Measurements from ENCODE around the gene SKOR1.

SKOR1 gene

GRCh38 chr15:67794832-67795574 lies 30.3 kb upstream of the SKOR1 start:
- DNase-seq = no peak

GRCh38 chr15:67796196-67797127 lies 28.8 kb upstream of the SKOR1 start:
- DNase-seq = no peak

DNA sequence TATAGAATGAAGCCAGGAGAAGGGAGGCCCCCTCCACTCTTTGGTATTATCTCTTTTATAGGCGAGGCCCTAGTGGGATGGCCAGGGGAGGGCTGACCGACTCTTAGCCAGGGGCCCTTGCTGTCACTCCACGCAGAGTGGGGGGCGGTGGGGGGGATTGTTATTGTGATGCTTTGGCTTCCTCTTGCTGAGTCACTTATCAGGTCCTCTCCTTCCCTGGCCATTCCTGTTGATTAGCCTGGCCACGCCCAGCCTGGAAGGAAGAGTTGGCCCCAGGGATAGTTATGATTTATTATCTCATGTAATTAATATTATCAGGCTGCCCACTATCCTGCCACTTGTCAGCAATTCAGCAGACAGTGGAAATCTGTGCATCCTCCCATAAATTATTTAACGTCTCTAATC lies 25.5 kb upstream of the SKOR1 start:
- no peak for DNase-seq

- DNase-seq = no peak
Observed at GRCh38 chr15:67801142-67801541, 24.2 kb upstream of the SKOR1 start.

GRCh38 chr15:67801926-67802914 lies 23.1 kb upstream of the SKOR1 start:
- DNase-seq = no peak

GRCh38 chr15:67803299-67803698 lies 22.0 kb upstream of the SKOR1 start:
- DNase-seq = no peak

DNA sequence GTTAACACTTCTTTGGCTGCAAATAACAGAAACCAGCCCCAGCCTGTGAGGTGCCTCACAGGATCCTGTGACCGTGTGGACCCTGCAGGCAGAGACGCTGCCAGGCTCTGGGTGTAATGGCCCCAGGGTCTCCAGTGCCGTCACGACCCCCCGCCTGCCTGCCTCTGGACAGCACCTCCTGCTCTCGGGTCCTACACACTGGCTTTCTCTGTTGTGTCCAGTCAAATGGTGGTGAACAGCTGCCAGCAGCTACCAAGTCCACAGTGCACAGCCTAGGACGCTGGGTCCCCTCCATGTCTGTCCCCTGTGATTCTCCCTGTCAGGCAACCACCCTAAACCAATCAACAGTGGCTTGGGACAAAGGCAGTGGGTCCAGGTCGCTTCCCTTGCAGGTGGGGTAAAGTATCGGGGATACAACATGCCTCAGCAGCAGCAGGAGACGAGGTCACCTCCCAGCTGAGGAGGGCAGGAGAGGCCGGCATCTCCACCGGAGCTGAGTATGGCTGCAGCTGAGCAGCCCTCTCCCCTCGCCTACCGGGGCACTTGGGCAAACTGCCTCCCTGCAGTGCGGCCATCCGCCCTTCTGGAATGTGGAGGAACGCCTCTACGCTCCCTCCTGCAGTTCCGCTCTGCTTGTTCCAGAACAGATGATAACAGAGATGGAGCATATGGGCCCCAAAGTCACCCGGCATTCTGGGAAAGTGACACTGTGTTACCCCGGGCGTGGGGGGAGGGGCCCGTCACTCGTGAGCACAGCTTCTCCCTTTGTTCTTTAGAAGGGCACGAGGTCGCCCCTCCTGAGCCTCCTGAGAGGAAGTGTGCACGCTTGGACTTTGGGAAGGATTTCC lies 21.1 kb upstream of the SKOR1 start:
- no peak for DNase-seq

DNA sequence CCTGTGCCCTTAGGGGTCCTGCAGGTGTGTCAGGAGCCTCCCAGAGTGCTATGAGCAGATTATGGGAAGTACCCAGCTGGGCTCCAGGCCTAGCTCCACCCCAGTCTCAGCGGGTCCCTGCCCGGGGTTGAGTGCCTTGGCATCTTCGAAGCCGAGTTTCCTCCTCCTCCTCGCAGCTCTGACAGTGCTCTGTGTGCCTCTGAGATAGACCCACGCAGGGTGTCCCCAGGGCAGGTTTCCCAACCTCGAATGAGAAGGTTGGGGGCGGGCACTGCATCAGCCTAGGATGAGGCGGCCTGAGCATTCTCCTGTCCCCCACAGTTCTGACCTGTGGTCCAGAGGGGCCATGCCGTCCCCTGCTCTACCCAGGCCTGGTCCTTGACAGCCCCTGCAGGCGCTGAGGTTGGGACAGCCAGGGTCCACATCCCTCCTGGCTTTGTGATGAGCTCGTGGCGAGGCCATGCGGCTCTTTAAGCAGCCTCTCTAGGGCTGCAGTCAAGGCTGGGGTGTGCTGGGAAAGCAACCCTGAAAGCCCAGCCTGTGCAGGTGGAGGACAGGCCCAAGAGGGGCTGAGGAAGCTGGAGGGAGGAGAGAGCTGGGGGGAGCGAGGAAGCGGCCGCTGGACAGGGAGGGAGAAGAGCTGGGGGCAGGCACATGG lies 20.2 kb upstream of the SKOR1 start:
- no peak for DNase-seq

DNA sequence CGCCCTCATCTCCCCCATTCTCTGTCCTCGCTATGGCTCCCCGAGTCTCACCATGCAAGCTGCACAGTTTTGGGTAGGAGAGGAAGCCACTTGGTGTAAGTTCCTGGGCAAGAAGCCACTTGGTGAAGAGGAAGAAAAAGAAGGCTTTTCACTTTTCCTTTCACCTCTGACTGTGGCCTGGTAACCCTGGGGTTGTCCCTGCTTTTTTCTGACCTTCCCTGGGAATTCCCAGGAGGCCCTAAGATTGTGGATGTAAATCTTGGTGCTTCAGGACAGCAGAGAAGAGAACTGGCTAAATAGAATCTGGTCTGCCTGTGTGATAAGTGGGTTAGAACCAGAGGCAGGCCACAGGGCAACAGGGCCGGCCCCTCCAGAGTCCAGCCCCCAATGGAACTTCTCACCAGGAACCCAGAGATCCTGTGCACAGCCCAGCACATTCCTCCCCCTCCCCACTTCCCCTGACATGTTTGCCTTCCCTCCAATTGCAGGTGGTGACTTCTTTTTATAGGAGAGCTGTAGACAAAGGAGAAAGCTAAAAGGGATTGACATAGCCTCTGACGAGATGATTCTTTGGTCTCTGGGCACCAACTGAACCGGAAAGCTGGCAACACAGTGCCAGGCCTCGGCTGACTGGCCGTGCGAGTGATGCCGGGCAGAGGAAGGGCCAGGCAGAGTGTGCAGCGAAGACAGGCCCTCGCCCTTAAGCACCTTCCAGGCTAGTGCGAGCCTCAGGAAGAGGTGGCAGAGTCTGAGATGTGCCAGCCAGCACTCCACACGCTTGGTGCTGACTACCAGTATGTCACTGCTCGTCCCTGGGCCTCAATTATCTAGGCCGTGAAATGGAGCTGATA lies 19.4 kb upstream of the SKOR1 start:
- DNase-seq = no peak

DNA sequence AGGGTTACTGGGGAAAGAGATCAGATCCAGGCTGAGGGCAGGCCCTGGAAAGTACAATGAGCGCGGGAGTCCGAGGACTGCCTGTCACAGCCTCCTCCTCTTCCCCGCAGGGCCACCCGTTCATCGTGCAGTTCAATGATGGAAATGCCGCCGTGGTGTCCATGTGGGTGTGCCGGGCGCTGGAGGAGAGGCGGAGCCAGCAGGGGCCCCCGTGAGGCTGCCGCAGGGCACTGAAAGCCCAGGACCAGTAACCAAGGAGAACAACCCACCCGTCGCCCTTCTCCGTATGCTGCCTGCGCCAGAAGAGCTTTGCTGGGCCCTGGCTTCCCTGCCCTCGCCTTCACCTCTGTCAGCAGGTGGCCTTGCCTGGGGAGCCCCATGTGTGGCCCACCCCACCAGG lies 18.8 kb upstream of the SKOR1 start:
- DNase-seq = no peak

DNA sequence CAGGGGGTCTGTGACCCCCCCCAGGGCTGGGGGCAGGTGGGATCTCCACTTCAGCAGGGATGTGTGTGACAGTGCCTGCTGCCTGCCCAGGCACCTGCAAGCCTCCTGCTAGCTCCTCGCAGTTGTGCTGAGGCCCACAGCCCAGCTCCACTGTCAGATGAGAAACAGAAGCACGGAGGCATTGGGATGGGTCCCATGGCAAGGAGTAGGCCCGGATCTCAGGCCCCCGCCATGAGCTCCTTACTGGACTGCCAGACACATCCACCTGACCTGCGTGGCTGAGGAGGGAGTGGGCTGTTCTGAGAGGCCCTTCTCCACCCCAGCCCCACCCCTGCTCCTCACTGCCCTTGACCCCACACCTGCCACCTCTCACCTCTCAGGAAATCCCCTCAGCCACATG lies 18.2 kb upstream of the SKOR1 start:
- DNase-seq = no peak

DNA sequence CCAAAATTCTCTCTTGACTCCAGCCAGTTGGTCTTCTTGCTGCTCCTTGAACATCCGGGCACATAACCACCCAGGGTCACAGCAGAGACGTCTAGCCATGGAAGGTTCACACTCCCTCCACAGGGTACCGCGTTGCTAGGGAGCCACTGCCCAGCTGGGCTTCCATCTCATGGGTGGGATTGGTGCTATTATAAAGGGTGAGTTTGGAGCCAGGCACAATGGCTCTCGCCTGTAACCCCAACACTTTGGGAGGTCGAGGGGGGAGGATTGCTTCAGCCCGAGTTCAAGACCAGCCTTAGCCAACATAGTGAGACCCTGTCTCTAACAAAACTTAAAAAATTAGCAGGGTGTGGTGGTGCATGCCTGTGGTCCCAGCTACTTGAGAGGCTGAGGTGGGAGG lies 17.5 kb upstream of the SKOR1 start:
- DNase-seq = no peak

GRCh38 chr15:67808821-67809220 lies 16.5 kb upstream of the SKOR1 start:
- no peak for DNase-seq

GRCh38 chr15:67809441-67809840 lies 15.9 kb upstream of the SKOR1 start:
- no peak for DNase-seq

DNA sequence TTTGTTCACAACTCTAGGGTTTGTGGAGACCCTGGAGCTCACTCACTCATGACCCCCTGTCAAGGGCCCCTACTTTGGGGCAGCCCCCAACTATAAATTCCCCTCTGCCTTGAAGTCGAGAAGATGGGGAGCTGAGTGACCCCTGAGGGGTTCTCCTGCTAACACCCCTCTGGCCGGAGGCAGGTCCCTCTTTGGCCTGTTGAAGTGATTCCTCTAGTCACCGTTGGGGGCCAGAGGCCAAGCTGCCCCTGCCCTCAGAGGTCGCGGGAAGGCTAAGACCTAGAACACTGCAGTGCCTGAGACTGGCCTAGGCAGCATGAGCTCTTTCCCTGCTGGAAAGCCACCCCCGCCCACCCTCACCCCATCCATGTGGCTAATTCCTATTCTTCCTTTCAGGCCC lies 15.4 kb upstream of the SKOR1 start:
- no peak for DNase-seq

- DNase-seq = no peak
Observed at GRCh38 chr15:67812241-67812644, 13.1 kb upstream of the SKOR1 start.

- no peak for DNase-seq
Observed at GRCh38 chr15:67813104-67813634, 12.1 kb upstream of the SKOR1 start.

DNA sequence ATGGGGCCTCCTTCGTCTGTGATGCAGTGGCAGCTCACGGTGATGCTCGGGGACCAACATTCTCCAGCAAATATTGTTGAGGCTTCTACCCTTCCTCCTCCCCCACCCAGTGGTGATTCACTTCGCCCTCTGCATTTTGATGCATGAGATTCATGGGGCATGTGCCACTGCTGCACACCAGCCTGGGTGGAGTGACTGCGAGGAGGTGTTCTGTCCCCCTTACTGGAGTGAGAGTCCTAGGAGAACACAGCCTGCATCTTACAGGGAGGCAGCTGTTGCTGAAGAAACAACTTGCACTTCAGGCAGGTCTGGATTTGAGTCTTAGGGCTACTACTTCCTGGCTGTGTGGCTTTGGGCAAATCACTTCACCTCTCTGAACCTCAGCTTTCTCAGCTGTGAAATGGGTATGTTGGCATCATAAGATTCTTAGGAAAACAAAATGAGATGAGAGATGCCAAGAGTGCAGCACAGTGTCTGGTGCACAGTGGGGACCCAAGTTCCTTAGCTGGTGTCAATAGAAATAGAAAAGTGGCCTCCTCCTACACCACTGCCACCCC lies 10.2 kb upstream of the SKOR1 start:
- DNase-seq = no peak

- DNase-seq = no peak
Observed at GRCh38 chr15:67816668-67817067, 8.6 kb upstream of the SKOR1 start.

DNA sequence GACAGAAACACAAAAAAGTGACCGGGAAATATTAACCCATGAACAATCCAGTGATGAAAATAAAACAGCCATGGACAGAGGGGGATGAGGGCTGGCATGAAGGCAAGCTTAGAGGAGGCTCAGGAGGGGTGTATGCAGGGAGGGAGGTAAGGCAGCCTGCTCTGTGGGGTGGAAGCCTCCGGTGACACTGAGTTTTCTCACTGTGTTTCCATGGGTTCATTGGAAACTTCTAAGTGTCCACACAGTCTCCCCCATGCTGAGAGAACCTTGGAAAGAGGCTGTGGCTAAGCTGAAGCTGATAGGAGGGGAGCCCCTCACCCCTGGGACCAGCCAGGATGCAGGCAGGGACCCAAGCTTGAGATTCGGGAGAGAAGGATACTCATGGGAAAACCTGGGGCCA lies 6.8 kb upstream of the SKOR1 start:
- no peak for DNase-seq

Data from activated naive CD4-positive, alpha-beta T cell (primary cell).